HepG2 (cell line): ENCODE results near the gene APOA1. TPM values are rescaled to one million over a fixed set of nuclear protein-coding genes. Genes with fewer than 3 reads are reported as not detected.

Experiments
- ARHGAP35 ChIP-seq: sonication (generic); formaldehyde crosslinking; IDR thresholded peaks from 2 replicates; pipeline ENCODE4 v1.9.0; 2022; ENCODE audit warnings: mild to moderate bottlenecking, inconsistent platforms, moderate library complexity, missing genetic modification reagents, borderline replicate concordance
- CCAR2 ChIP-seq: fragments of 200-400 bp; formaldehyde crosslinking; optimal IDR thresholded peaks from 2 replicates; pipeline ENCODE3; 2018; ENCODE audit warnings: low read depth, mild to moderate bottlenecking, low read length, moderate library complexity
- DMAP1 ChIP-seq: IDR thresholded peaks from 2 replicates; pipeline ENCODE4 v1.6.1; 2016
- EHMT2 ChIP-seq: fragments of 200-600 bp; sonication (generic); IDR thresholded peaks from 2 replicates; pipeline ENCODE4 v1.7.0; 2017; ENCODE audit warnings: antibody characterized with exemption, low read depth, low read length, borderline replicate concordance
- ELF4 ChIP-seq: sonication (generic); formaldehyde crosslinking; IDR thresholded peaks from 2 replicates; pipeline ENCODE4 v1.5.0; 2020; ENCODE audit warnings: missing genetic modification reagents, mild to moderate bottlenecking, moderate library complexity, borderline replicate concordance
- HES4 ChIP-seq: sonication (generic); formaldehyde crosslinking; IDR thresholded peaks from 2 replicates; pipeline ENCODE4 v1.9.0; 2021; ENCODE audit warnings: mild to moderate bottlenecking, missing genetic modification reagents, borderline replicate concordance
- HNRNPL ChIP-seq: fragments of 200-400 bp; formaldehyde crosslinking; IDR thresholded peaks from 2 replicates; pipeline ENCODE4 v1.6.1; 2017; ENCODE audit warnings: mild to moderate bottlenecking, low read depth, low read length
- HNRNPLL ChIP-seq: fragments of 200-400 bp; formaldehyde crosslinking; IDR thresholded peaks from 2 replicates; pipeline ENCODE4 v1.6.1; 2017; ENCODE audit warnings: mild to moderate bottlenecking, low read depth, low read length; ENCODE audit not compliant: poor library complexity, severe bottlenecking
- KLF12 ChIP-seq: sonication (generic); formaldehyde crosslinking; IDR thresholded peaks from 2 replicates; pipeline ENCODE4 v1.4.0; 2020; ENCODE audit warnings: missing genetic modification reagents, borderline replicate concordance
- MTA3 ChIP-seq: sonication (generic); formaldehyde crosslinking; IDR thresholded peaks from 2 replicates; pipeline ENCODE4 v1.4.0; 2020; ENCODE audit warnings: missing genetic modification reagents
- NCOA1 ChIP-seq: sonication (generic); formaldehyde crosslinking; IDR thresholded peaks from 2 replicates; pipeline ENCODE4 v1.9.0; 2021; ENCODE audit warnings: missing genetic modification reagents
- NFKB2 ChIP-seq: sonication (generic); formaldehyde crosslinking; IDR thresholded peaks from 2 replicates; pipeline ENCODE4 v1.4.0; 2020; ENCODE audit warnings: missing genetic modification reagents, borderline replicate concordance
- NFYB ChIP-seq: sonication (generic); formaldehyde crosslinking; IDR thresholded peaks from 2 replicates; pipeline ENCODE4 v1.4.0; 2020; ENCODE audit warnings: missing genetic modification reagents
- PCBP2 ChIP-seq: fragments of 200-400 bp; formaldehyde crosslinking; optimal IDR thresholded peaks from 2 replicates; pipeline ENCODE3; 2018; ENCODE audit warnings: low read length, low read depth; ENCODE audit not compliant: poor library complexity, severe bottlenecking
- RARG ChIP-seq: sonication (generic); formaldehyde crosslinking; IDR thresholded peaks from 2 replicates; pipeline ENCODE4 v1.4.0; 2020; ENCODE audit warnings: low read depth, mild to moderate bottlenecking, missing genetic modification reagents
- RFX3 ChIP-seq: IDR thresholded peaks from 2 replicates; pipeline ENCODE4 v1.6.1; 2016; ENCODE audit warnings: missing biosample characterization, missing genetic modification reagents
- TBX2 ChIP-seq: sonication (generic); formaldehyde crosslinking; IDR thresholded peaks from 2 replicates; pipeline ENCODE4 v1.5.0; 2020; ENCODE audit warnings: missing genetic modification reagents, mild to moderate bottlenecking, borderline replicate concordance
- ZNF407 ChIP-seq: sonication (generic); formaldehyde crosslinking; IDR thresholded peaks from one replicate; pipeline ENCODE4 v1.5.1; 2020; ENCODE audit warnings: mild to moderate bottlenecking, missing genetic modification reagents; ENCODE audit errors: not compliant biosample characterization
- ZNF557 ChIP-seq: sonication (generic); formaldehyde crosslinking; IDR thresholded peaks from 2 replicates; pipeline ENCODE4 v1.4.0; 2020; ENCODE audit warnings: missing genetic modification reagents
- polyA plus RNA-seq, 8 experiments: library from polyadenylated mRNA; depleted of rRNA in 3 of 8; stranded (reverse) in 7 of 8; unstranded in 1 of 8; fragments of >200 nt; fragmentation: Illumina TruSeq in 4 of 8; extraction: Trizol in 4 of 8; gene quantifications; 2 replicates each; pipeline versions ENCODE4 v1.2.1 to v1.2.3, GENCODE V29; 2011 to 2016; ENCODE audit warnings: low read depth in 4 of 8, missing spikeins in 1 of 8, mixed read lengths in 1 of 8; ENCODE audit not compliant: insufficient read depth in 1 of 8
- total RNA-seq, 5 experiments: library from RNA; depleted of rRNA; stranded (reverse); fragments of >200 nt; fragmentation: Illumina TruSeq; extraction: Trizol; gene quantifications; 2 replicates each; pipeline ENCODE4 v1.2.3, GENCODE V29; 2016; ENCODE audit warnings: low read depth in 1 of 5

Gene APOA1
- total and polyA plus RNA-seq, 2 of the 13 experiments (the other 11 are each of a cell fraction or from before 2014, with no cell fraction given) = 1,973 to 5,485 TPM

- TF ChIP-seq ZNF407 (CRISPR knock-in tag) (no peak), ZNF557 (CRISPR knock-in tag) (no peak), HNRNPLL (no peak), RFX3 (CRISPR knock-in tag) (no peak), NFKB2 (CRISPR knock-in tag) (no peak), EHMT2 (peak; percentile 29; the same call in 1 of the 2 replicates), RARG (CRISPR knock-in tag) (no peak), KLF12 (CRISPR knock-in tag) (no peak), MTA3 (CRISPR knock-in tag) (no peak), TBX2 (CRISPR knock-in tag) (no peak), ARHGAP35 (CRISPR knock-in tag) (no peak), HES4 (CRISPR knock-in tag) (no peak), DMAP1 (CRISPR knock-in tag) (peak; percentile 49; the same call in 1 of the 2 replicates), CCAR2 (no peak), PCBP2 (no peak), NFYB (CRISPR knock-in tag) (no peak), HNRNPL (0 out of 2 replicates have a peak, but pooled peaks have one; percentile 39), NCOA1 (CRISPR knock-in tag) (no peak), ELF4 (CRISPR knock-in tag) (no peak)
Observed at GRCh38 chr11:116840746-116841296, 3.4 kb upstream of the APOA1 start (continued).
